Measurements from ENCODE around the gene LDHAL6B. TPM values are rescaled to one million over a fixed set of nuclear protein-coding genes. Genes with fewer than 3 reads are reported as not detected.

The LDHAL6B gene
- total RNA-seq, 1 donor from 2014 or later: not detected

GRCh38 chr15:59174835-59175831 is 31.5 kb upstream of the LDHAL6B start:
- intact Hi-C loops (cut with DNase I): loop anchor here (5.0 kb wide), 1 partner anchor 317 kb away; no protein-coding TSS in a partner anchor
- ATAC-seq (ENCODE audit: poor library complexity) (peak; percentile 85), DNase-seq (peak; percentile 57)

- ATAC-seq (ENCODE audit: poor library complexity): no peak
- intact Hi-C loops (cut with DNase I): no loop called here
- DNase-seq: no peak
Measured at GRCh38 chr15:59176653-59177316, 29.9 kb upstream of the LDHAL6B start.

GRCh38 chr15:59177317-59177660 is 29.4 kb upstream of the LDHAL6B start:
- ATAC-seq (ENCODE audit: poor library complexity): no peak

GRCh38 chr15:59178151-59178695 is 28.4 kb upstream of the LDHAL6B start:
- ATAC-seq (ENCODE audit: poor library complexity) (no peak), DNase-seq (no peak)
- intact Hi-C loops (cut with DNase I): no loop called here

More at GRCh38 chr15:59177317-59177660, 29.4 kb upstream of the LDHAL6B start:
- intact Hi-C loops (cut with DNase I): no loop called here
- DNase-seq: no peak

- no peak for ATAC-seq (ENCODE audit: poor library complexity)
- no peak for DNase-seq
- intact Hi-C loops (cut with DNase I): no loop called here
Measured at GRCh38 chr15:59179717-59180116, 26.9 kb upstream of the LDHAL6B start.

GRCh38 chr15:59180945-59181600 is 25.6 kb upstream of the LDHAL6B start:
- ATAC-seq (ENCODE audit: poor library complexity) (no peak), DNase-seq (no peak)
- intact Hi-C loops (cut with DNase I): no loop called here

GRCh38 chr15:59185725-59186124 is 20.9 kb upstream of the LDHAL6B start:
- ATAC-seq (ENCODE audit: poor library complexity): no peak
- intact Hi-C loops (cut with DNase I): no loop called here

GRCh38 chr15:59186501-59186900 is 20.1 kb upstream of the LDHAL6B start:
- no peak for DNase-seq
- intact Hi-C loops (cut with DNase I): no loop called here
- ATAC-seq (ENCODE audit: poor library complexity): no peak

More at GRCh38 chr15:59185725-59186124, 20.9 kb upstream of the LDHAL6B start:
- no peak for DNase-seq

GRCh38 chr15:59189241-59189640 is 17.4 kb upstream of the LDHAL6B start:
- no peak for ATAC-seq (ENCODE audit: poor library complexity)
- intact Hi-C loops (cut with DNase I): no loop called here
- no peak for DNase-seq

GRCh38 chr15:59190291-59190690 is 16.4 kb upstream of the LDHAL6B start:
- intact Hi-C loops (cut with DNase I): no loop called here
- ATAC-seq (ENCODE audit: poor library complexity): no peak

GRCh38 chr15:59191855-59192237 is 14.8 kb upstream of the LDHAL6B start:
- intact Hi-C loops (cut with DNase I): no loop called here
- DNase-seq (no peak), ATAC-seq (ENCODE audit: poor library complexity) (no peak)

More at GRCh38 chr15:59190291-59190690, 16.4 kb upstream of the LDHAL6B start:
- DNase-seq: no peak

- DNase-seq (no peak), ATAC-seq (ENCODE audit: poor library complexity) (no peak)
- intact Hi-C loops (cut with DNase I): no loop called here
Measured at GRCh38 chr15:59194639-59195325, 11.9 kb upstream of the LDHAL6B start.

- ATAC-seq (ENCODE audit: poor library complexity) (no peak), DNase-seq (no peak)
- intact Hi-C loops (cut with DNase I): no loop called here
Measured at GRCh38 chr15:59196416-59196815, 10.2 kb upstream of the LDHAL6B start.

- intact Hi-C loops (cut with DNase I): no loop called here
- ATAC-seq (ENCODE audit: poor library complexity) (no peak), DNase-seq (no peak)
Measured at GRCh38 chr15:59197454-59197853, 9.2 kb upstream of the LDHAL6B start.

GRCh38 chr15:59199626-59200465 is 6.8 kb upstream of the LDHAL6B start:
- DNase-seq (no peak), ATAC-seq (ENCODE audit: poor library complexity) (no peak)
- intact Hi-C loops (cut with DNase I): no loop called here

GRCh38 chr15:59200560-59200959 is 6.1 kb upstream of the LDHAL6B start:
- intact Hi-C loops (cut with DNase I): no loop called here
- no peak for ATAC-seq (ENCODE audit: poor library complexity)

GRCh38 chr15:59203008-59203407 is 3.6 kb upstream of the LDHAL6B start:
- no peak for ATAC-seq (ENCODE audit: poor library complexity)
- intact Hi-C loops (cut with DNase I): no loop called here
- DNase-seq: no peak

More at GRCh38 chr15:59200560-59200959, 6.1 kb upstream of the LDHAL6B start:
- no peak for DNase-seq

- DNase-seq: no peak
- intact Hi-C loops (cut with DNase I): no loop called here
- no peak for ATAC-seq (ENCODE audit: poor library complexity)
Measured at GRCh38 chr15:59203657-59204056, 3.0 kb upstream of the LDHAL6B start.

Measured in Right ventricle myocardium superior (tissue), 1 donor.